HuH-7 (cell line): ENCODE data around the gene FARP2.
"Not testable (repeated sequence)": the region's sequence is repeated elsewhere in the genome, so short reads cannot be mapped to it uniquely, and the experiment has no call there.

ENCODE experiments used
- DNase-seq: peaks from one replicate; pipeline ENCODE4 v3.0.0; 2011; ENCODE audit warnings: low spot score

Gene FARP2

GRCh38 chr2:241372361-241372992 is 16.4 kb downstream of the FARP2 start:
- no peak for DNase-seq

- DNase-seq, result no peak
Observed at GRCh38 chr2:241373446-241373845, 17.4 kb downstream of the FARP2 start.

- DNase-seq, result not testable (repeated sequence)
Observed at GRCh38 chr2:241373906-241374305, 17.8 kb downstream of the FARP2 start.

- DNase-seq, result no peak
Observed at GRCh38 chr2:241375300-241375699, 19.2 kb downstream of the FARP2 start.

GRCh38 chr2:241376808-241377207 is 20.7 kb downstream of the FARP2 start:
- no peak for DNase-seq

- no peak for DNase-seq
Observed at GRCh38 chr2:241378816-241379215, 22.7 kb downstream of the FARP2 start.

GRCh38 chr2:241379481-241380480 is 23.7 kb downstream of the FARP2 start:
- DNase-seq, result no peak

GRCh38 chr2:241381872-241382271 is 25.8 kb downstream of the FARP2 start:
- DNase-seq, result no peak

GRCh38 chr2:241385450-241385849 is 29.4 kb downstream of the FARP2 start:
- not testable (repeated sequence) for DNase-seq

- DNase-seq, result no peak
Observed at GRCh38 chr2:241386519-241386918, 30.4 kb downstream of the FARP2 start.

GRCh38 chr2:241389697-241390096 is 33.6 kb downstream of the FARP2 start:
- DNase-seq, result no peak

- no peak for DNase-seq
Observed at GRCh38 chr2:241390301-241391206, 34.5 kb downstream of the FARP2 start.

- DNase-seq, result peak; percentile 46
Observed at GRCh38 chr2:241391892-241392665, 36.0 kb downstream of the FARP2 start.

GRCh38 chr2:241392753-241393152 is 36.7 kb downstream of the FARP2 start:
- DNase-seq, result not testable (repeated sequence)

GRCh38 chr2:241393524-241394196 is 37.6 kb downstream of the FARP2 start:
- DNase-seq, result no peak

- not testable (repeated sequence) for DNase-seq
Observed at GRCh38 chr2:241396809-241397208, 40.7 kb downstream of the FARP2 start.

GRCh38 chr2:241399941-241400922 is 44.1 kb downstream of the FARP2 start:
- no peak for DNase-seq

- DNase-seq, result no peak
Observed at GRCh38 chr2:241408849-241409248, 52.8 kb downstream of the FARP2 start.

- DNase-seq, result no peak
Observed at GRCh38 chr2:241410739-241411176, 54.7 kb downstream of the FARP2 start.
